ENCODE results near the gene SCP2D1.

SCP2D1 gene

GRCh38 chr20:18837718-18838117, 24.1 kb downstream of the SCP2D1 start:
- TF ChIP-seq CTCF (IDR thresholded peaks at IDR 0.05): no peak
- Histone ChIP-seq H3K36me3 (no peaks in the 10 kb centered on the region), H3K27ac (no peak overlapping the region), H3K4me1 (ENCODE audit: control insufficient read depth in 1 of 2, insufficient read depth in 1 of 2, low read depth in 1 of 2, low read length in 1 of 2) (no peaks in the 10 kb centered on the region), H3K9me3 (no peaks in the 10 kb centered on the region), H3K27me3 (peaks cover 9% of the 10 kb centered on the region), H3K4me3 (ENCODE audit: low read depth in 1 of 2, low read length in 1 of 2) (no peak overlapping the region)

- peaks cover 11% of the 10 kb centered on the region for H3K27me3 ChIP-seq
- H3K4me3 ChIP-seq (ENCODE audit: low read depth in 1 of 2, low read length in 1 of 2): no peak overlapping the region
- H3K36me3 ChIP-seq: no peaks in the 10 kb centered on the region
- H3K4me1 ChIP-seq (ENCODE audit: control insufficient read depth in 1 of 2, insufficient read depth in 1 of 2, low read depth in 1 of 2, low read length in 1 of 2): no peaks in the 10 kb centered on the region
- TF ChIP-seq CTCF (IDR thresholded peaks at IDR 0.05): no peak
- H3K27ac ChIP-seq: no peak overlapping the region
- H3K9me3 ChIP-seq: no peaks in the 10 kb centered on the region
Measured at GRCh38 chr20:18839507-18840247, 26.1 kb downstream of the SCP2D1 start.

- Histone ChIP-seq H3K4me1 (ENCODE audit: control insufficient read depth in 1 of 2, insufficient read depth in 1 of 2, low read depth in 1 of 2, low read length in 1 of 2) (no peaks in the 10 kb centered on the region), H3K27me3 (peaks cover 11% of the 10 kb centered on the region), H3K4me3 (ENCODE audit: low read depth in 1 of 2, low read length in 1 of 2) (no peak overlapping the region), H3K36me3 (no peaks in the 10 kb centered on the region), H3K27ac (no peak overlapping the region), H3K9me3 (no peaks in the 10 kb centered on the region)
- no peak for TF ChIP-seq CTCF (IDR thresholded peaks at IDR 0.05)
Measured at GRCh38 chr20:18840248-18840645, 26.7 kb downstream of the SCP2D1 start.

- H3K9me3 ChIP-seq: no peaks in the 10 kb centered on the region
- no peak overlapping the region for H3K4me3 ChIP-seq (ENCODE audit: low read depth in 1 of 2, low read length in 1 of 2)
- no peak overlapping the region for H3K27ac ChIP-seq
- H3K36me3 ChIP-seq: no peaks in the 10 kb centered on the region
- H3K4me1 ChIP-seq (ENCODE audit: control insufficient read depth in 1 of 2, insufficient read depth in 1 of 2, low read depth in 1 of 2, low read length in 1 of 2): no peaks in the 10 kb centered on the region
- TF ChIP-seq CTCF (IDR thresholded peaks at IDR 0.05): no peak
- H3K27me3 ChIP-seq: peaks cover 19% of the 10 kb centered on the region
Measured at GRCh38 chr20:18845017-18845416, 31.4 kb downstream of the SCP2D1 start.

GRCh38 chr20:18847226-18847755, 33.7 kb downstream of the SCP2D1 start:
- TF ChIP-seq CTCF (IDR thresholded peaks at IDR 0.05): no peak
- Histone ChIP-seq H3K27me3 (peaks cover 15% of the 10 kb centered on the region), H3K4me1 (ENCODE audit: control insufficient read depth in 1 of 2, insufficient read depth in 1 of 2, low read depth in 1 of 2, low read length in 1 of 2) (no peaks in the 10 kb centered on the region), H3K9me3 (no peaks in the 10 kb centered on the region), H3K36me3 (no peaks in the 10 kb centered on the region), H3K4me3 (ENCODE audit: low read depth in 1 of 2, low read length in 1 of 2) (no peak overlapping the region), H3K27ac (no peak overlapping the region)
